Testis (tissue), 3 donors: ENCODE results near the gene TOP1. TPM values are rescaled to one million over a fixed set of nuclear protein-coding genes. Genes with fewer than 3 reads are reported as not detected.

Experiments used
- DNase-seq: peaks from one replicate; pipeline ENCODE4 v3.0.0-alpha.2; 2019
- H3K27ac ChIP-seq, 2 donors: fragments of 200-600 bp; sonication (generic); one replicate each; pipeline ENCODE4 v1.5.1; 2019
- H3K27me3 ChIP-seq: fragments of 200-600 bp; sonication (generic); one replicate; pipeline ENCODE4 v1.5.1; 2019
- H3K36me3 ChIP-seq: fragments of 200-600 bp; sonication (generic); one replicate; pipeline ENCODE4 v1.5.1; 2017; ENCODE audit warnings: low read depth; ENCODE audit errors: missing control alignments
- H3K4me1 ChIP-seq: fragments of 200-600 bp; sonication (generic); one replicate; pipeline ENCODE4 v1.5.1; 2019
- H3K4me3 ChIP-seq, 2 donors: fragments of 200-600 bp; sonication (generic); one replicate each; pipeline ENCODE4 v1.5.1; 2017 to 2019
- H3K9me3 ChIP-seq: fragments of 200-600 bp; sonication (generic); one replicate; pipeline ENCODE4 v1.5.1; 2017
- CTCF ChIP-seq, 3 experiments: fragments of 450-650 bp in 2 of 3; fragments of 200-600 bp in 1 of 3; sonication (generic) in 1 of 3; IDR thresholded peaks; one replicate each; pipeline ENCODE4 v1.5.1; 2016 to 2019; ENCODE audit warnings: antibody characterized with exemption in 3 of 3, mild to moderate bottlenecking in 2 of 3, moderate library complexity in 1 of 3
- POLR2A ChIP-seq: fragments of 450-650 bp; IDR thresholded peaks from one replicate; pipeline ENCODE4 v1.6.1; 2017; ENCODE audit warnings: antibody characterized with exemption, mild to moderate bottlenecking, moderate library complexity
- WGBS, 2 donors: methylation state at CpG; one replicate each; pipeline ENCODE4 v1.1.5; 2018; 5-methylcytosine and 5-hydroxymethylcytosine counted together
- intact Hi-C: fragments of 100-400 bp; cut with DNase I; formaldehyde crosslinking; loops from one replicate; pipeline ENCODE4 v1.15.1; 2023; ENCODE audit warnings: low total_unique reads
- polyA plus RNA-seq: library from polyadenylated mRNA; stranded (reverse); fragments of 350-450 nt; fragmentation: Illumina TruSeq; extraction: RNeasy Lipid Tissue Mini Kit (QIAGEN cat#74804); gene quantifications from one replicate; pipeline ENCODE4 v1.2.3, GENCODE V29; 2014; ENCODE audit warnings: low read depth, low replicate concordance; ENCODE audit not compliant: insufficient read depth
- total RNA-seq, 2 donors: library from RNA; depleted of rRNA; stranded (reverse); fragments of >200 nt; gene quantifications; one replicate each; pipeline ENCODE4 v1.2.3, GENCODE V29; 2016

TOP1 gene
- total and polyA plus RNA-seq, 3 donors from 2014 or later: 12.1 to 36.6 (median 33.8) TPM

- intact Hi-C loops: no loop called here
- Histone ChIP-seq H3K4me1 (peaks cover 16% of the 10 kb centered on the region), H3K36me3 (no peaks in the 10 kb centered on the region), H3K27ac (no peak overlapping the region), H3K4me3 (no peak overlapping the region), H3K9me3 (no peaks in the 10 kb centered on the region), H3K27me3 (no peaks in the 10 kb centered on the region)
- DNase-seq: no peak
- TF ChIP-seq POLR2A (no peak), CTCF (IDR thresholded peaks at IDR 0.05) (no peak)
Observed at GRCh38 chr20:41074441-41074840, 45.8 kb downstream of the TOP1 start.

- no peak for TF ChIP-seq CTCF (IDR thresholded peaks at IDR 0.05)
- no peak for TF ChIP-seq POLR2A
- H3K27me3 ChIP-seq: no peaks in the 10 kb centered on the region
- H3K4me3 ChIP-seq: no peak overlapping the region
- intact Hi-C loops: no loop called here
- peaks cover 16% of the 10 kb centered on the region for H3K4me1 ChIP-seq
- H3K36me3 ChIP-seq: no peaks in the 10 kb centered on the region
- H3K27ac ChIP-seq: no peak overlapping the region
- 84 to 85% methylated on average over 4 of the region's 4 CpGs for WGBS, 2 donors
- no peaks in the 10 kb centered on the region for H3K9me3 ChIP-seq
- no peak for DNase-seq
Observed at GRCh38 chr20:41076776-41077175, 48.2 kb downstream of the TOP1 start.

GRCh38 chr20:41078329-41078728 is 49.7 kb downstream of the TOP1 start:
- Histone ChIP-seq H3K4me1 (peaks cover 9% of the 10 kb centered on the region), H3K27ac (no peak overlapping the region), H3K36me3 (no peaks in the 10 kb centered on the region), H3K4me3 (no peak overlapping the region), H3K9me3 (no peaks in the 10 kb centered on the region), H3K27me3 (no peaks in the 10 kb centered on the region)
- intact Hi-C loops: no loop called here
- TF ChIP-seq POLR2A: no peak
- TF ChIP-seq CTCF (IDR thresholded peaks at IDR 0.05): peak; percentile 25 to 36 (median 27)
- DNase-seq: no peak

- TF ChIP-seq POLR2A (no peak), CTCF (IDR thresholded peaks at IDR 0.05) (no peak)
- Histone ChIP-seq H3K4me1 (peaks cover 9% of the 10 kb centered on the region), H3K36me3 (no peaks in the 10 kb centered on the region), H3K9me3 (no peaks in the 10 kb centered on the region), H3K27ac (no peak overlapping the region), H3K4me3 (no peak overlapping the region), H3K27me3 (no peaks in the 10 kb centered on the region)
- intact Hi-C loops: no loop called here
- no peak for DNase-seq
- WGBS, 2 donors: 91 to 93% methylated on average over 2 of the region's 2 CpGs
Observed at GRCh38 chr20:41079066-41079465, 50.4 kb downstream of the TOP1 start.

- intact Hi-C loops: loop anchor here (10.0 kb wide), 2 partner anchors 96 to 1566 kb away; no protein-coding TSS in a partner anchor
- peaks cover 9% of the 10 kb centered on the region for H3K4me1 ChIP-seq
- H3K9me3 ChIP-seq: no peaks in the 10 kb centered on the region
- H3K36me3 ChIP-seq: no peaks in the 10 kb centered on the region
- DNase-seq: no peak
- no peak overlapping the region for H3K4me3 ChIP-seq
- no peaks in the 10 kb centered on the region for H3K27me3 ChIP-seq
- TF ChIP-seq CTCF (IDR thresholded peaks at IDR 0.05) (no peak), POLR2A (no peak)
- 64 to 66% methylated on average over 2 of the region's 2 CpGs for WGBS, 2 donors
- no peak overlapping the region for H3K27ac ChIP-seq
Observed at GRCh38 chr20:41080866-41081265, 52.2 kb downstream of the TOP1 start.
